ENCODE data around the gene RUFY3.
A peak's percentile ranks its signal among the peaks of the same experiment; 100 is the strongest.
"Not testable (repeated sequence)": the region's sequence is repeated elsewhere in the genome, so short reads cannot be mapped to it uniquely, and the experiment has no call there.

The RUFY3 gene

GRCh38 chr4:70721747-70722146, at the start of gene RUFY3:
RUFY3 (plus strand) TSS chr4:70721964; CDS start chr4:70722574, 610 bp downstream.
- DNase-seq = no peak

GRCh38 chr4:70674191-70674590, 47.6 kb upstream of the RUFY3 start:
- DNase-seq = no peak

DNA sequence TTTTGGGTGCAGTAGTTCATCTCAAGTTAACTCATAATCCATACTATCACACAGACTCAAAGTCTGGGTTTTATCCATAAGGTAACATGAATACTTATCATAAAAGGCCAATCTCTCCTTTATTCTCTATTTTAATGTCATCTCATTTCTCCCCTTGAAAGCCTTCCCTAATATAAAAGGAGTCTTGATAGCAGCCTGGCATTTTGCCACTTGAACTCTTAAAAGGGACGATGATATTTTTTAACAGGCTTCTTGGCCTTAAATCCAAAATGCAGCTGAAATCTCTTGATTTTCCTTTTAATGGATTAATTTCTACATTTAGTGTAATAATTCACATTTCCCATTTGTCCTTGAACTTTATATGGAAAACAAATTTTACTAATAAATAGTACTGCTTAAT, 47.0 kb upstream of the RUFY3 start:
- DNase-seq = no peak

- DNase-seq = no peak
Measured at GRCh38 chr4:70676554-70677090, 45.1 kb upstream of the RUFY3 start.

GRCh38 chr4:70678383-70678999, 43.3 kb upstream of the RUFY3 start:
- peak; percentile 82 for DNase-seq

DNA sequence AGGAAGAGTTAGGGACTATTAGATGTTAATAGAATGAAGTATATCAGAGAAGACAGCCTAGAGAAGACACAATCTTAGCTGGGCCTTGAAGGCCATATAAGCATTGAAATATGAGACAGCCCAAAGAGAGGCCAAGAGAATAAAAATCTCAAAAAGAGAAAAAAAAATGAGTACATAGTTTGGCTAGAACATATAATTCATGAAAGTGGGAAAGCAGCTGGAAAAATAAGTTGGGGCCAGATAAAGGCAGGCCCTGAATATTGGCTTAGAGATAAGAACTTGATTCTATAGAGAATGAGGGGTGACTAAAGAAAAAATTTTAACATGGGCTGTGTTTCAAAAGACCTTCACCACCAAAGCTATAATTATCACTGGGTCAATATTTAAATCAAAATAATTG, 40.8 kb upstream of the RUFY3 start:
- DNase-seq = no peak

GRCh38 chr4:70681704-70682103, 40.1 kb upstream of the RUFY3 start:
- no peak for DNase-seq

- DNase-seq = not testable (repeated sequence)
Measured at GRCh38 chr4:70682142-70682541, 39.6 kb upstream of the RUFY3 start.

GRCh38 chr4:70687392-70687791, 34.4 kb upstream of the RUFY3 start:
- DNase-seq = peak; percentile 47

GRCh38 chr4:70687821-70688794, 33.7 kb upstream of the RUFY3 start, which contains the start of gene UTP3:
UTP3 (plus strand) TSS chr4:70688532; CDS start chr4:70688678, 146 bp downstream.
- peak; percentile 95 for DNase-seq

- no peak for DNase-seq
Measured at GRCh38 chr4:70688795-70689231, 33.0 kb upstream of the RUFY3 start.

DNA sequence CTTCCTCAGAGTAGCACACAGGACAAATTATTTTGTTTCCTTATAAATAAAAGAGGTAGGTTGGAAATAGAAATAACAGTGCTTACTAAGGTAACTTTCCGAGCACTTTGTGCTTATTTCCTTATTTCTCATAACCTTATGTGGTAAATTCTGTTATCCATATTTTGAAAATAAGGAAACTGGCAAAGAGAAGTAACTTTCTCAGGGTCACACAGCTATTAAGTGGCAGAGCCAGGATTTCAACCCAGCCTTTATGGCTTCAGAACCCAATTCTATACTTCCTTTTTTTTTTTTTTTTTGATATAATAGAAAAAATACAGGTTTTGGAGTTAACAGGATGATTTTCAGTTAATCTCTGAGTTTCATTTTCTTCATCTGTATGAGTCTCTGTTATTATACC, 30.1 kb upstream of the RUFY3 start:
- no peak for DNase-seq

- DNase-seq = not testable (repeated sequence)
Measured at GRCh38 chr4:70694633-70695032, 27.1 kb upstream of the RUFY3 start.

- DNase-seq = not testable (repeated sequence)
Measured at GRCh38 chr4:70698435-70698834, 23.3 kb upstream of the RUFY3 start.

DNA sequence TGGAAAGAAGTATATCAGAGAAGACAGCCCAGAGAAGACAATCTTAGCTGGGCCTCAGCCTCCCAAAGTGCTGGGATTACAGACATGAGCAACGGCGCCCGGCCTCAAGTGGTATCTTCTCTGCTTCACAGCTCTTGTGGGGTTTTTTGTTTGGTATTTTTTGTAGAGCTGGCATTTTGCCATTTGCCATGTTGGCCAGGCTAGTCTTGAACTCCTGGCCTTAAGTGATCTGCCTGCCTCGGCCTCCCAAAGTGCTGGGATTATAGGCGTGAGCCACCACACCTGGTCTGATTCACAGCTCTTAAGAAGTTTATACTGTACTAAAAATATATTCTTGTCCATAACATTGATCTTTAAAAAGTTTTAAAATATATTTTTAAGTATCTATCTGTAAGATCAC, 21.1 kb upstream of the RUFY3 start:
- no peak for DNase-seq

DNA sequence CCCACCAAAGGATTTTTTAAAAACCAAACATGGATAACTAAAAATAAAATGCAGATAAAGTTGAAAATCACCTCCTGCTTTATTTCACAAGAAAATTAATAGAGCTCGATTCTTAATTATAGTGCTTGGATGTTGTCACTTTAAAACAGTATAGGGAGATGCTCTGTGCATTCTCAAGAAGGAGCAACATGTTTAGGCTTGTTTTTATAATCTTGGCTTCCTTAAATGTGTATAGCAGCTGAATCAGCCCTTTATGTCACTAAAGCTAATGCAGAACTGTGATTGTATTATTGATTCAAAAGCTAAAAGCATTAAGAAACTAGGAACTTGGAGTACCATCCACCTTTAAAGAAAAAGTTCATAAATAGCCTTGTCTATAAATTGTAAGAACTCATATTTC, 20.5 kb upstream of the RUFY3 start:
- DNase-seq = no peak

DNA sequence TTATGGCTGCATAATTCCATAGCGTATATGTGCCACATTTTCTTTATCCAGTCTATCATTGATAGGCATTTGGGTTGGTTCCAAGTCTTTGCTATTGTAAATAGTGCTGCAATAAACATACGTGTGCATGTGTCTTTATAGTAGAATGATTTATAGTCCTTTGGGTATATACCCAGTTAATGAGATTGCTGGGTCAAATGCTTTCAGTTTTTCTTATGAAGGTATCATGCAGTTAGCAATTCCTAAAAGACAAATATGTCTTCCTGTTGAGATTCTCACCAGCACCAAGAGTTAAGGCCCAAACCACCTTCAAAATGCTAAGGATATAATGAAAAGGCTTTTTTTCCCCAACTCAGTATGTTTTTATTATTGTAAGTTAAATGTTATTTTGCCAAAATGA, 19.2 kb upstream of the RUFY3 start:
- DNase-seq = not testable (repeated sequence)

DNA sequence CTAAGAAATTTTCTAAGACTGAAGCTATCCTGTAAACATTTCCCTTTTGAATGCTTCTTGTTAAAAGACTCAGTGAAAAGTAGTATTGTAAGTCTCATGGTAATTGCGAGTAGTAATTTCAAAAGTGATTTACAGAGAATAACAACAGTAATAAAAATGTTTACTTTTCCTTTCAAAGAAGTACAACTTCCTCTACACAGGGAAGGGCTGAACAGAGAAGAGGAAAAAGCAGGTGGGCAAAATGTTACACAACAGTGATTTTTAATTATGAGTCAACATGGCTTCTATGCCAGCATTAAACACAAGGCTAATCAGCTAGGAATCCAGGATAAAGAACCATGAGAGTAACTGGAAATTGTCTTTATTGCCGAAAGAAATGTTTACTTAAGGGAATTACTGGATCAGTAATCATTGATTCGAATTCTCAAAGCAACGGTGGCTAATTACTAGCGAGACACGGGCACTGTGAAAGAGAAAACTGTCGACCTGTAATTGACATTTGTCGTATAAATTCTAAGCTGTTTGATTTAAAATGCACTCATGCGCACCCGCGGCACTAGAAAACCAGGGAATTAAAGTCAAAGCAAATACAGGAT, 18.0 kb upstream of the RUFY3 start:
- DNase-seq = no peak

GRCh38 chr4:70704215-70704930, 17.4 kb upstream of the RUFY3 start:
- DNase-seq = peak; percentile 82

GRCh38 chr4:70704931-70705182, 16.9 kb upstream of the RUFY3 start:
- no peak for DNase-seq

GRCh38 chr4:70705183-70706043, 16.4 kb upstream of the RUFY3 start:
- DNase-seq = peak; percentile 75

GRCh38 chr4:70706044-70706461, 15.7 kb upstream of the RUFY3 start:
- peak; percentile 9 for DNase-seq
